HL-60/S4 treated with phorbol 12-myristate 13-acetate at 8.2 ng/mL for 4 days and 3 days (cell line): ENCODE measurements around the gene KANSL2.

Experiments used
- in situ Hi-C: fragments of 300-500 bp; cut with MboI; formaldehyde crosslinking; loops from 2 replicates; pipeline ENCODE4 v1.15.0; 2022; ENCODE audit warnings: low sequenced_read_pairs

Gene KANSL2

DNA sequence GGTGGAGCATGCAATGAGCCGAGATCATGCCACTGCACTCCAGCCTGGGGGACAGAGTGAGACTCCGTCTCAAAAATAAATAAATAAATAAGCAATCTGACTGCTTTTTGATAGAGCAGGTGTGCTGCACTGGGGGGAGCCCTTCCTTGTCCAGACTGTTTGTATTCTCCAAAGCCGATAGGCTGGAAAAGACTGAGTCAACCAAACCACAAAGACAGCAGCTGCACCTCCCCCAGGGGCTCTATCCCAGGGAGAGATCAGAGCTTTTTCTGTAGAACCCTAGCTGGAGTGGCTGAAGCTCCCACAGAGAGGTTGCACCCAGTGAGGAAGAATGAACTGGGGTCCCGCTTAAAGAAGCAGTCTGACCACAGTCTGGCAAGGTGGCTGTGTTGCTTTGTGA is 66.4 kb downstream of the KANSL2 start:
- in situ Hi-C loops, result no loop called here

DNA sequence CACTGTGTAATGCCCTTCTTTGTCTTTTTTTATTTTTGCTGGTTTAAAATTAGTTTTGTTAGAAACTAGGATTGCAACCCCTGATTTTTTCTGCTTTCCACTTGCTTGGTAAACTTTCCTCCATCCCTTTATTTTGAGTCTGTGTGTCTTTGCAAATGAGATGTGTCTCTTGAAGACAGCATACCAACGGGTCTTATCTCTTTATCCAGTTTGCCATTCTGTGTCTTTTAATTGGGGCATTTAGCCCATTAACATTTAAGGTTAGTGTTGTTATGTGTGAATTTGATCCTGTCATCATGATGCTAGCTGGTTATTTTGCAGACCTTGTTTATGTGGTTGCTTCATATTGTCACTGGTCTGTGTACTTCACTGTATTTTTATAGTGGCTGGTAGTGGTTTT is 68.7 kb downstream of the KANSL2 start:
- in situ Hi-C loops, result no loop called here
